Smooth muscle cell of the brain vasculature (primary cell): Measurements from ENCODE around the gene FOXJ2.
"Not testable (repeated sequence)": the region's sequence is repeated elsewhere in the genome, so short reads cannot be mapped to it uniquely, and the experiment has no call there.

Experiments used
- DNase-seq: peaks from one replicate; pipeline ENCODE4 v3.0.0-alpha.2; 2012; ENCODE audit warnings: low read depth, low spot score

Gene FOXJ2

DNA sequence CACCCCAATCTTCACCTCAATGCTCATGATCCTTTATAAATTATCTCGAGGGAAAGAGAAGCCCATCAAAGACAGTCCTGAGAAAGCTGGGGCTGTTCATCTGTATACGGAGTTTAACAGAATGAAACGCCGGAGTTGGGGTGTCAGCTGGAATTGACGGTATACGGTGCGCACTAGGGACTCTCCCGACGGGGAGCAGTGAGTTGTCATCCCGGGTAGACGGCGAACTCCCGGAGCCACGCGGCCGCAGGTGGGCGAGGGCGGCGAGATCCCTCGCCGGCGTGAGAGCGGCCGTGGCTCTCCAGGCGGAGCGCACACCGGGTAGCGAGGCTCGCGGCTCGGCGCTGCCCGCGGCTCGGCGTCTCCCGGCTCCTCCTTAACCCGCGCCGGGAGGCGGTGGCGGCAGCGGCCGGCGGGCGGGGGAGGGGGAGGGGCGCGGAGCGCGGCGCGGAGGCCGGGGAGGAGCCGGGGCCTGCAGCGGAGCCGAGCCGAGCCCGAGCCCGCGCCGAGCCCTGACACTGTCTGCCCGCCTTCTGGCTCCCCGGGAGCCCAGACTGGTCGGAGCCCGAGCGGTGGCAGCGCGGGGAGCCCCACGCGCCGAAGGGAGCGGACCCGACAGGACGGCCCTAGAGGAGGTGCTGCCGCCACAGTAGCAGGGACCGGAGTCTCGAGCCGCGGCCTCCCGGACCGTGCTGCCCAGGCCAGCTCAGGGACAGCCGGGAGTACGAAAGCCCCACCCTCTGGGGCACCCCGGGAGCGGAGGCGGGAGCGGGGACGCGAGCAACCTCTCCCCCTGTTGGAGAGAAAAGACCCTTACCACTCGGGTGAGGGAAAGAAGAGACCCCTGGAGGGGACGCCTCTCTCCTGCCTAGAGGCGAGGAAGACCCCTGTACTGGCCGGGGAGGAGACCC, at the start of gene FOXJ2:
Gene FOXJ2 (plus strand): TSS at position 475 of the 911 bp plus-strand sequence. CDS start 7,117 bp downstream, outside the sequence.
- DNase-seq, result no peak

GRCh38 chr12:7983019-7983418, 49.5 kb upstream of the FOXJ2 start:
- not testable (repeated sequence) for DNase-seq

GRCh38 chr12:7983460-7983859, 49.1 kb upstream of the FOXJ2 start:
- not testable (repeated sequence) for DNase-seq

DNA sequence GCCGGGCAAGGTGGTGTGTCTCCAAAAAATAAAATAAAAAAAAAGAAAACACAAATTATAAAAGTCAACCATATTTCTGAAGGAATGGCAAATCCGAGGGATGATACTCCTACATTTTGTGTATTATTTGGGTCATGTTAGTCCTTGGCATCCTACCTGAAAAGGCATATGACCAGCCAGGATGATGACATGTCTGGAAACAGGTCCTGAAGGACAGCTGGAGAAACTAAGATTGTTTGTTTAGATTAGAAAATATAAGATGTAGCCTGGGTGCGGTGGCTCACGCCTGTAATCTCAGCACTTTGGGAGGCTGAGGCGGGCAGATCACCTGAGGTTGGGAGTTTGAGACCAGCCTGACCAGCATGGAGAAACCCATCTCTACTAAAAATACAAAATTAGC, 47.6 kb upstream of the FOXJ2 start:
- DNase-seq, result no peak

GRCh38 chr12:7985802-7986418, 46.6 kb upstream of the FOXJ2 start:
- DNase-seq, result no peak

DNA sequence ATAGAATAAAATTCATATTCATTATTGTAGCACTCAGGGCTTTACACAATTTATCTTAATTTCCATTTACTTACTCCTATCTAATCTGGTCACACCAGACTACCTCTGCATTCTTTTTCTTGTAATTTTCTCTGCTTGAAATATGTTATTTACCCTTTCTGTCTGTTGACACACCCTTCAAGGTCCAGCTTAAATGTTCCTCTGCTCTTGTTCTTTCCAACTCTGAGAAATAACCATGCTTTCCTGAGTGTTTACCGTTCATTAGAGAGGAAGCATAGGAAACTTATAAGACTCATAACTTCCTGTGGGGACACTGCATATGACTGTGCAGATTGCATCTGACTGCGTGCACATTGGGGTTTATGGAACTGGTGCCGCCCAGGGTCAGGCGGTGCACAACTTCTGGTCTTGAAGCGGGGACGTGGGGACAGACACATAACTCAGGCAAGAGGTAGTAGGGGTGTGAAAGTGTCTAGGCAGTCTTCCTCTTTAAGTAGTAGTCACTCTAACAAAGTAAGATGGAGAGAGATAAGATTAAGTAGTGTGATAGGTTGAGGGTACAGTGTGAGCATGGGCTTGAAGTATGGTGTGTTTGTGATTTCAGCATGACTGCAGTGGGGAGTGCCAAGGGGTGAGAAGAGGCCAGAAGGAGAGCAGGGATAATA, 42.6 kb upstream of the FOXJ2 start:
- DNase-seq, result no peak

- DNase-seq, result no peak
Measured at GRCh38 chr12:7991535-7991934, 41.0 kb upstream of the FOXJ2 start.

GRCh38 chr12:7994731-7995205, 37.7 kb upstream of the FOXJ2 start:
- DNase-seq, result peak; percentile 36

DNA sequence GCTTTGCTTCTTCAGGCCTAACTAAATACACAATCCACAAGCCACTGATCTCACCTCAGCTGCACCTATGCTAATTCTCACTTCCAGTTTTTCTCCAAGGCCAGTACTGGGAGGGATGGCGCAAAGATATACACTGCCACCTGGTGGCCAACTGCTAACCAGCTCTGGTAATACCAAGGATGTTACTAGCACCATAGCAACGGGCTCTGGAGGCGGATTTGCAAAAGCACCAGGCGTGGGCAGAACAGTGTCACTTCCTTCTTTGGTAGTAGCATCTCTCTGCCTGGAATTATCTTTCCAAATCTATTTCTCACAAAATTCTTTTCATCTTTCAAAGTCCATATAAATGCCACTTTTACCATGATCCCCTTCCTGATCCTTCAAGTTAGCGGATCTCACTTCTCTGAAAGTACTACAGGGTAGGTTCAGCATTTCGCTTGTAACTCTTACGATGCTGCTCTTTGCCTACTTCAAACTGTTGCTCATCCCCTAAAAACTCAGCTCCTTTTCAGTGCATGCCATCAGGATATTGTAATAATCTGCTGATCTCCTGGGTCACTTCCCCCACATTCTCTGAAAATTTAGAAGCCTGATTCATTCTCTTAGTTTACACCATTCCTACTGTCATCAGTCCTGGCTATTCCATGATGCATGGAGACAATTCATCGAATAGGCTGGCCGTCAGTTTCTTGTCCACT, 37.1 kb upstream of the FOXJ2 start:
- peak; percentile 35 for DNase-seq

- DNase-seq, result not testable (repeated sequence)
Measured at GRCh38 chr12:8000827-8001226, 31.7 kb upstream of the FOXJ2 start.

DNA sequence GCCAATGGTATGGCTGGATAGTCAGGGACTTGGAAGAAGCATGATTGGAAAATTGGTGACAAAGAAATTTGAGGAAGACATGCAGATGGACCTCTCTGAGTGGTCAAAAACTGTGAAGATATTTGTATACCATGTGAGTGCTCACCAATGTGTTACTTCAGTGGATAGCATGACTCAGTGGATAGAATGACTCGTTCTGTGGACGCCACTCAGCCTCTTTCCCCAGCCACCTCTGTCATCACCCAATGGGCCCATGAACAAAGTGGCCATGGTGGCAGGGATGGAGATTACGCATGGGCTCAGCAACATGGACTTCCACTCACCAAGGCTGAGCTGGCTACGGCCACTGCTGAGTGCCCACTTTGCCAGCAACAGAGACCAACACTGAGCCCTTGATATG, 31.0 kb upstream of the FOXJ2 start:
- not testable (repeated sequence) for DNase-seq

DNA sequence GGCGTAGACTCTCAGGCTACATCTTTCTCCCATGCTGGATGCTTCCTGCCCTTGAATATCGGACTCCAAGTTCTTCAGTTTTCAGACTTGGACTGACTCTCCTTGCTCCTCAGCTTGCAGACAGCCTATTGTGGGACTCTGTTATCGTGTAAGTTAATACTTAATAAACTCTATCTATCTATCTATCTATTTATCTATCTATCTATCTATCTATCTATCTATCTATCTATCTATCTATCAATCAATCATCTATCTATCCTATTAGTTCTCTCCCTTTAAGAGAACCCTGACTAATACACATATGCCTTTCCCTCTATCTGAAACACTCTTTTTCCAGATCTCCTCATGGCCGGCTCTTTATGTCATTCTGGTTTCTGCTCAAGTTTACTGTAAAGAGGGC, 27.6 kb upstream of the FOXJ2 start:
- not testable (repeated sequence) for DNase-seq

DNA sequence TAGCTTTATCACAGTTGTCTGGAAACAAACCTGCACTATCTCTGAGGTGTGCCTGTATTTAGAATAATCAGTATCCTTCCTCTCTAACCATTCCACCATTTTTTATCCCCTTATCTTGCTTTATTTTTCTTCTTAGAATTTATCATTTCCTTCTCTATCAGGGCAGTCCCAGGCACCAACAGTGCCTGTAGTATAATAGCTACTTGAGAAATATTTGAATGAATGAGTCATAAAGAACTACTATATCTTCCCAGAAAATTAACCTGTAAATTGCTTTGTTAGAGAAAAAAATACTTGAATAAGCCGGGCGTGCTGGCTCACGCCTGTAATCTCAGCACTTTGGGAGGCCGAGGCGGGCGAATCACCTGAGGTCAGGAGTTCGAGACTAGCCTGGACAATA, 21.2 kb upstream of the FOXJ2 start:
- DNase-seq, result no peak

GRCh38 chr12:8012651-8013309, 19.7 kb upstream of the FOXJ2 start:
- DNase-seq, result no peak

GRCh38 chr12:8014836-8015235, 17.7 kb upstream of the FOXJ2 start:
- no peak for DNase-seq

DNA sequence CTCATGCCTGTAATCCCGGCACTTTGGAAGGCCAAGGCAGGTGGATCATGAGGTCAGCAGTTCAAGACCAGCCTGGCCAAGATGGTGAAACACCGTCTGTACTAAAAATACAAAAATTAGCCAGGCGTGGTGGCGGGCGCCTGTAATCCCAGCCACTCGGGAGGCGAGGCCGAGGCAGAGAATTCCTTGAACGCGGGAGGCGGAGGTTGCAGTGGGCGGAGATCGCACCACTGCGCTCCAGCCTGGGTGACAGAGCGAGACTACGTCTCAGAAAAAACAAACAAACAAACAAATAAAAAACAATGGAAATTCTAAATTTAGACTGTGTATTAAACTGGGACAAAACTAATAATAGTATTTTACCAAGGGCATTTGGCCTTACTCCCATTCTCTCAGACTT, 14.3 kb upstream of the FOXJ2 start:
- DNase-seq, result not testable (repeated sequence)

DNA sequence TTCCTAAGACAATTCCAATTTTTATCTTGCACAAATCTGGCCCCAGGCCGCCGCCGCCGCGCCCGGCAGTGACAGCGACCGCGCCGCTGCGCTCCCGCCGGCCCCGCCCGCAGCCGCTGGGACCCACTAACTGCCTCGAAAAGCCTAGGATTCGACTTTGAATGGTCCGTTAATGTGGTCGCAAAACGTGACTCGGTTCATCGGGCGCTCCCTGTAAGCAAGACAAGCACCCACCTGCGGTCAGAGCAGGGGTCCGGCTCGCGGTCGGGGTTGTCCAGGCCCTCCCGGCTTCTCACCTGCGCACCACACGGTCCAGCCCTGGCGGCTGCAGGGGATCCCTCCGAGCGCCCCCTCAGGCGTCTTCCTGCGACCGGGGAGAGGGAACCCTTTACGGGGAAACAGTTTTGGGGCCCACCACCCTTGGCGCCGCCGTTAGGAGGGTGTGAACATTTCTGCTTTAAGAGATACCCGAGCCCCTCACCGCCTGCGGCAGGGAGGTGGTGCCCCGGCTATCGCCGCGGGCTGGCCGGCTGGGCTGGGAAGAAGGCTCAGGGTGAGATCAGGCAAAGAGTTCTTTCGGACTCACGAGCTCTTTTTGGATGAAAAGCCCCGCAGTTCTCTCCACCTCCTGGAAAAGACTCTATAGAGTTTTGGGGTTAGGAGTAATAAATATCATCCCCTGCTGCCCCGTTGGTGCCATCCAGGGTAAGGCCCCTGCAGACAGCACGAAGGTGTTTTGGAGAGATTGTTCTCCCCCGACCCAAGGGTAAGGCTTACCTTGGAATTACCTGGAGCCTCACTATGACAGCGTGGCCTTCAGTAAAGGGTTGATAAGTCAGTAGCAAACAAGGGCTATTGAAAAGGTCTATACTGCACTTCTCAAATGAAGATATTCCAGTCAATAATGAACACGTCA, 13.6 kb upstream of the FOXJ2 start:
- DNase-seq, result no peak

GRCh38 chr12:8026291-8026900, 6.1 kb upstream of the FOXJ2 start:
- DNase-seq, result peak; percentile 96

DNA sequence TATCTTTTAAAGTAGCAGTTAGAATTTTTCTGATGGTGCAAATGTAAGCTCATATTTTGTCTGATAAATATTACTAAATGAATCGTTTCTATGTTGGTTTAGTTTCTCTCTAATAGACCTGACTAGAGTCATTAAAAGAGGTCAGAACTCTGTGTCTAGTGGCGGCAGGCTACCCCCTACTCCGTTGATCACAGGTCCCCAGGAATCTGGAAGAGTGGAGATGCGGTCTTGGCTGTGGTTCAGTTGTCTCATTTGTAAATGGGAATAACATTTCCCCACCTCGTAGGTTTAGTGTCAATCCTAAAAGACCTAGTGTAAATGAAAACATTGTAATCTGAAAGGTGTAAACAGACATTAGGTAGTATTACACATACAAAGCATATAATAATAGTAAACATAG, 4.7 kb upstream of the FOXJ2 start:
- DNase-seq, result no peak

DNA sequence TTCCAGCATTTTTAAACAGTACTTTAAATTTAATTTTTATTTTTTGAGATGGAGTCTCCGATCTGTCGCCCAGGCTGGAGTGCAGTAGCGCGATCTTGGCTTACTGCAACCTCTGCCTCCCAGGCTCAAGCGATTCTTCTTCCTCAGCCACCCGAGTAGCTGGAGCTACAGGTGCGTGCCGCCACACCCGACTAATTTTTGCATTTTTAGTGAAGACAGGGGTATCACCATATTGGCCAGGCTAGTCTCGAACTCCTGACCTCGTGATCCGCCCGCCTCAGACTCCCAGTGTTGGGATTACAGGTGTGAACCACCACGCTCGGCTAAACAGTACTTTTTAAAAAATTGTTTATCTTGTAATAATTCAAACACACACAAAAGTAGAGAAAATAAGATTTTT, 4.2 kb upstream of the FOXJ2 start:
- DNase-seq, result no peak
